Measurements from ENCODE around the gene CNOT3. TPM values are rescaled to one million over a fixed set of nuclear protein-coding genes. Genes with fewer than 3 reads are reported as not detected.

Gene CNOT3
- total and polyA plus RNA-seq, 2 experiments from 2014 or later, result 39.7 to 47.0 TPM

- TF ChIP-seq ZNF462 (CRISPR knock-in tag; IDR thresholded peaks at IDR 0.05) (no peak), STAT1 (IDR thresholded peaks at IDR 0.05; ENCODE audit: unreplicated experiment) (no peak), POLR2AphosphoS5 (IDR thresholded peaks at IDR 0.05; ENCODE audit: low read depth) (peak; percentile 75), EZH2phosphoT487 (IDR thresholded peaks at IDR 0.05; ENCODE audit: unreplicated experiment) (no peak)
Observed at GRCh38 chr19:54178581-54179261, 41.2 kb downstream of the CNOT3 start (continued).

- Histone ChIP-seq H3K4me3 (no peak overlapping the region), H3K36me3 (ENCODE audit: insufficient read depth) (peaks cover 9% of the 10 kb centered on the region; the same call in 1 of the 2 replicates), H2AFZ (no peak overlapping the region), H3F3A (replicated peaks; ENCODE audit: low read depth) (peaks cover 7% of the 10 kb centered on the region), H3K9me2 (ENCODE audit: insufficient read depth) (no peaks in the 10 kb centered on the region), H3K79me2 (replicated peaks; ENCODE audit: insufficient read depth) (no peaks in the 10 kb centered on the region), H3K27ac (ENCODE audit: low read depth) (no peak overlapping the region), H3K27me3 (ENCODE audit: insufficient read depth) (no peaks in the 10 kb centered on the region), H3K4me1 (ENCODE audit: insufficient read depth) (no peaks in the 10 kb centered on the region; the same call in 1 of the 2 replicates), H4K20me1 (replicated peaks; ENCODE audit: insufficient read depth) (peaks cover 13% of the 10 kb centered on the region), H3K4me2 (peak overlapping the region; percentile 65; the same call in 1 of the 2 replicates)
- H3K4me1 Mint-ChIP-seq, result peaks cover 14% of the 10 kb centered on the region
- peaks cover 36% of the 10 kb centered on the region for H3K36me3 Mint-ChIP-seq (ENCODE audit: low read depth)
- peak overlapping the region; percentile 74; the same call in 1 of the 2 replicates for H3K27ac Mint-ChIP-seq
- H3K9me3 Mint-ChIP-seq, result no peaks in the 10 kb centered on the region; the same call in 2 of the 3 replicates
- H3K27me3 Mint-ChIP-seq (ENCODE audit: insufficient read depth, low read depth, poor library complexity), result peaks cover 23% of the 10 kb centered on the region
- DNase-seq (ENCODE audit: low spot score), result no peak
- no peak for ATAC-seq
- TF ChIP-seq NANOG (IDR thresholded peaks at IDR 0.05; ENCODE audit: borderline replicate concordance), result no peak
- TF ChIP-seq ZNF462 (CRISPR knock-in tag; IDR thresholded peaks at IDR 0.05), result no peak
- no peak for TF ChIP-seq STAT1 (IDR thresholded peaks at IDR 0.05; ENCODE audit: unreplicated experiment)
- TF ChIP-seq EZH2phosphoT487 (IDR thresholded peaks at IDR 0.05; ENCODE audit: unreplicated experiment), result no peak
- no peak for TF ChIP-seq ZNF331 (CRISPR knock-in tag; IDR thresholded peaks at IDR 0.05; ENCODE audit: low read depth)
- H3K4me3 Mint-ChIP-seq, result no peak overlapping the region
Observed at GRCh38 chr19:54179262-54179852, 41.8 kb downstream of the CNOT3 start.
